HEK293 (cell line): ENCODE data around the gene TTN.

Experiments used
- CTCF ChIA-PET: fragments of 350-600 bp; formaldehyde crosslinking; extraction: SDS; loops from one replicate; lab custom pipeline; 2021; ENCODE audit warnings: antibody characterized with exemption; lab: Yijun Ruan, JAX
- POLR2A ChIA-PET: fragments of 300-600 bp; formaldehyde crosslinking; extraction: SDS; loops from one replicate; lab custom pipeline; 2020; ENCODE audit warnings: antibody characterized with exemption, inconsistent platforms; lab: Yijun Ruan, JAX
- H3K27ac ChIP-seq: fragments of 200-500 bp; sonication (Bioruptor generic); 2 replicates; pipeline ENCODE4 v1.5.1; 2014; ENCODE audit warnings: low read depth, low read length, control low read depth, inconsistent platforms; ENCODE audit errors: extremely low read depth
- H3K36me3 ChIP-seq, 2 experiments: fragments of 200-500 bp in 1 of 2; sonication (Bioruptor generic) in 1 of 2; 1 replicate in 1 of 2; 2 replicates in 1 of 2; pipeline ENCODE4 v1.5.1; 2014 to 2017; ENCODE audit warnings: inconsistent platforms in 2 of 2, low read length in 2 of 2; ENCODE audit not compliant: control insufficient read depth in 2 of 2, insufficient read depth in 1 of 2
- H3K4me1 ChIP-seq: fragments of 200-500 bp; sonication (Bioruptor generic); 2 replicates; pipeline ENCODE4 v1.5.1; 2014; ENCODE audit warnings: mild to moderate bottlenecking, low read length, inconsistent platforms; ENCODE audit not compliant: control insufficient read depth, insufficient read depth
- H3K4me3 ChIP-seq: 2 replicates; pipeline ENCODE4 v1.5.1; 2011; ENCODE audit warnings: low read depth, mild to moderate bottlenecking, control low read depth, low read length, moderate library complexity
- H3K9me3 ChIP-seq: fragments of 200-500 bp; sonication (Bioruptor generic); 2 replicates; pipeline ENCODE4 v1.5.1; 2014; ENCODE audit warnings: low read depth, low read length, inconsistent platforms; ENCODE audit not compliant: control insufficient read depth, insufficient read depth
- BCL11B ChIP-seq: fragments of 450-650 bp; formaldehyde crosslinking; IDR thresholded peaks from 2 replicates; pipeline ENCODE4 v1.5.1; 2016; ENCODE audit warnings: low read depth, missing biosample characterization, missing genetic modification characterization
- KLF17 ChIP-seq: fragments of 450-650 bp; formaldehyde crosslinking; IDR thresholded peaks from 2 replicates; pipeline ENCODE4 v1.5.1; 2016; ENCODE audit warnings: missing biosample characterization, missing genetic modification characterization
- PRDM1 ChIP-seq: fragments of 450-650 bp; formaldehyde crosslinking; IDR thresholded peaks from 2 replicates; pipeline ENCODE4; 2016; ENCODE audit warnings: missing biosample characterization, missing genetic modification characterization
- SP3 ChIP-seq: fragments of 450-650 bp; formaldehyde crosslinking; IDR thresholded peaks from 2 replicates; pipeline ENCODE4 v1.5.1; 2016; ENCODE audit warnings: missing biosample characterization, missing genetic modification characterization
- TSHZ1 ChIP-seq: fragments of 450-650 bp; formaldehyde crosslinking; IDR thresholded peaks from 2 replicates; pipeline ENCODE4 v1.5.1; 2016; ENCODE audit warnings: missing biosample characterization, missing genetic modification characterization, borderline replicate concordance
- ZBTB17 ChIP-seq: fragments of 450-650 bp; formaldehyde crosslinking; IDR thresholded peaks from 2 replicates; pipeline ENCODE4 v1.5.1; 2016; ENCODE audit warnings: missing biosample characterization, missing genetic modification characterization
- ZBTB21 ChIP-seq: fragments of 450-650 bp; formaldehyde crosslinking; IDR thresholded peaks from 2 replicates; pipeline ENCODE4 v1.5.1; 2017; ENCODE audit warnings: missing biosample characterization, missing genetic modification characterization
- ZNF132 ChIP-seq: fragments of 450-650 bp; formaldehyde crosslinking; IDR thresholded peaks from 2 replicates; pipeline ENCODE4 v1.5.1; 2017; ENCODE audit warnings: missing biosample characterization, missing genetic modification characterization, borderline replicate concordance
- ZNF138 ChIP-seq: fragments of 450-650 bp; formaldehyde crosslinking; IDR thresholded peaks from 2 replicates; pipeline ENCODE4 v1.5.1; 2016; ENCODE audit warnings: missing biosample characterization, missing genetic modification characterization, borderline replicate concordance
- ZNF148 ChIP-seq: fragments of 450-650 bp; formaldehyde crosslinking; IDR thresholded peaks from 2 replicates; pipeline ENCODE4 v1.5.0; 2017; ENCODE audit warnings: missing biosample characterization, missing genetic modification characterization, borderline replicate concordance
- ZNF398 ChIP-seq: fragments of 450-650 bp; formaldehyde crosslinking; IDR thresholded peaks from 2 replicates; pipeline ENCODE4 v1.5.1; 2017; ENCODE audit warnings: missing biosample characterization, missing genetic modification characterization
- ZNF404 ChIP-seq: fragments of 450-650 bp; formaldehyde crosslinking; IDR thresholded peaks from 2 replicates; pipeline ENCODE4 v1.5.1; 2017; ENCODE audit warnings: missing biosample characterization, missing genetic modification characterization
- ZNF555 ChIP-seq: fragments of 450-650 bp; formaldehyde crosslinking; conservative IDR thresholded peaks from 2 replicates; pipeline ENCODE4 v1.5.1; 2017; ENCODE audit warnings: missing biosample characterization, mild to moderate bottlenecking, missing genetic modification characterization, inconsistent platforms
- ZNF561 ChIP-seq: fragments of 450-650 bp; IDR thresholded peaks from 2 replicates; pipeline ENCODE4 v1.5.1; 2018; ENCODE audit warnings: missing biosample characterization, missing genetic modification characterization, borderline replicate concordance
- ZNF626 ChIP-seq: fragments of 450-650 bp; sonication (Bioruptor Pico); formaldehyde crosslinking; IDR thresholded peaks from 2 replicates; pipeline ENCODE4 v1.5.1; 2018; ENCODE audit warnings: missing biosample characterization, missing genetic modification characterization, inconsistent platforms
- ZNF639 ChIP-seq: fragments of 450-650 bp; formaldehyde crosslinking; IDR thresholded peaks from 2 replicates; pipeline ENCODE4 v1.5.1; 2016; ENCODE audit warnings: missing biosample characterization, missing genetic modification characterization
- ZNF747 ChIP-seq: fragments of 450-650 bp; formaldehyde crosslinking; IDR thresholded peaks from 2 replicates; pipeline ENCODE4 v1.5.1; 2016; ENCODE audit warnings: missing biosample characterization, missing genetic modification characterization
- ZNF785 ChIP-seq: fragments of 450-650 bp; formaldehyde crosslinking; IDR thresholded peaks from 2 replicates; pipeline ENCODE4 v1.5.1; 2016; ENCODE audit warnings: missing biosample characterization, missing genetic modification characterization

Gene TTN

GRCh38 chr2:178844701-178845100 lies 37.5 kb upstream of the TTN start:
- H3K4me1 ChIP-seq, result no peaks in the 10 kb centered on the region
- ChIA-PET POLR2A (no interaction called here), CTCF (interaction anchor here (0.5 kb wide), 1 partner anchor 36 kb away, joined by 3 read pairs; no protein-coding TSS in a partner anchor)
- no peak for TF ChIP-seq ZNF404 (tag by site-specific recombination)
- no peak for TF ChIP-seq KLF17 (tag by site-specific recombination)
- TF ChIP-seq ZBTB17, result no peak
- no peak for TF ChIP-seq ZNF626 (tag by site-specific recombination)
- TF ChIP-seq PRDM1 (tag by site-specific recombination), result no peak
- TF ChIP-seq BCL11B (tag by site-specific recombination), result no peak
- no peak for TF ChIP-seq ZNF785 (tag by site-specific recombination)
- TF ChIP-seq ZNF747 (tag by site-specific recombination), result no peak
- no peak for TF ChIP-seq ZNF561 (tag by site-specific recombination)
- no peak for TF ChIP-seq ZNF555 (tag by site-specific recombination)
- no peak for TF ChIP-seq ZBTB21 (tag by site-specific recombination)
- no peak for TF ChIP-seq ZNF132 (tag by site-specific recombination)
- TF ChIP-seq SP3, result no peak
- H3K36me3 ChIP-seq, result no peaks in the 10 kb centered on the region
- no peaks in the 10 kb centered on the region for H3K9me3 ChIP-seq
- no peak overlapping the region for H3K27ac ChIP-seq
- H3K4me3 ChIP-seq, result no peak overlapping the region

- ChIA-PET CTCF (no interaction called here), POLR2A (no interaction called here)
- no peaks in the 10 kb centered on the region for H3K36me3 ChIP-seq
- H3K27ac ChIP-seq, result no peak overlapping the region
- H3K4me3 ChIP-seq, result no peak overlapping the region
- no peaks in the 10 kb centered on the region for H3K4me1 ChIP-seq
- H3K9me3 ChIP-seq, result no peaks in the 10 kb centered on the region
- TF ChIP-seq ZNF639 (no peak), ZNF398 (tag by site-specific recombination) (no peak), ZNF148 (tag by site-specific recombination) (no peak), TSHZ1 (tag by site-specific recombination) (no peak), ZNF747 (tag by site-specific recombination) (no peak), ZNF138 (tag by site-specific recombination) (no peak)
- TF ChIP-seq, all 188 proteins: peak for 0
These were observed 37.0 kb upstream of the TTN start for GRCh38 chr2:178844269-178844668.
